Activated naive CD8-positive, alpha-beta T cell treated with anti-CD3 and anti-CD28 coated beads, Interleukin-2, amount 10 ng/mL, durations not matched to agents 7 days and 5 days (primary cell): Measurements from ENCODE around the gene NELFCD. TPM values are rescaled to one million over a fixed set of nuclear protein-coding genes. Genes with fewer than 3 reads are reported as not detected.

ENCODE experiments used
- ATAC-seq: fragments of 150-1000 bp; cut with Tn5 transposase; one replicate; pipeline ENCODE4 v1.10.0; 2021; ENCODE audit warnings: low read depth, moderate library complexity
- POLR2A ChIA-PET: fragments of 350-600 bp; sonication (Branson Sonifier 250); formaldehyde crosslinking; loops from one replicate; lab custom pipeline; 2021; ENCODE audit warnings: antibody characterized with exemption; lab: Charles Lee
- DNase-seq: peaks from one replicate; pipeline ENCODE4 v3.0.0; 2021
- H3K27ac Mint-ChIP-seq: one replicate; pipeline ENCODE4 v1.8.0; 2022; ENCODE audit warnings: mild to moderate bottlenecking, mixed read lengths
- H3K27me3 Mint-ChIP-seq: one replicate; pipeline ENCODE4 v1.8.0; 2022; ENCODE audit warnings: mild to moderate bottlenecking, moderate library complexity, mixed read lengths
- H3K36me3 Mint-ChIP-seq: one replicate; pipeline ENCODE4 v1.8.0; 2021; ENCODE audit warnings: mild to moderate bottlenecking, mixed read lengths
- H3K4me1 Mint-ChIP-seq: one replicate; pipeline ENCODE4 v1.8.0; 2021; ENCODE audit warnings: mixed read lengths
- H3K4me3 Mint-ChIP-seq: one replicate; pipeline ENCODE4 v1.8.0; 2022; ENCODE audit warnings: mild to moderate bottlenecking, moderate library complexity, mixed read lengths
- H3K9me3 Mint-ChIP-seq: one replicate; pipeline ENCODE4 v1.8.0; 2021; ENCODE audit warnings: mixed read lengths
- total RNA-seq, 2 experiments: library from RNA; stranded (reverse); gene quantifications; one replicate each; pipeline ENCODE4 v1.2.3, GENCODE V29; 2021

NELFCD gene
- total RNA-seq, 2 experiments from 2014 or later, result 71.7 to 76.4 TPM

- H3K36me3 Mint-ChIP-seq, result peaks cover 3% of the 10 kb centered on the region
- DNase-seq (no peak), ATAC-seq (no peak)
- no peaks in the 10 kb centered on the region for H3K27me3 Mint-ChIP-seq
- no peaks in the 10 kb centered on the region for H3K9me3 Mint-ChIP-seq
- H3K27ac Mint-ChIP-seq, result no peak within 1 kb of the TSS
- POLR2A ChIA-PET, result interaction anchor here (1.5 kb wide), 1 partner anchor 14 kb away, joined by 8 read pairs; the partner anchor contains the start of gene ATP5F1E
- H3K4me1 Mint-ChIP-seq, result peaks cover 19% of the 10 kb centered on the region
- no peak within 1 kb of the TSS for H3K4me3 Mint-ChIP-seq
Measured at GRCh38 chr20:59019217-59019616, 38.2 kb downstream of the NELFCD start, which contains the start of gene TUBB1. TSS of gene TUBB1 (plus strand) at chr20:59019429. CDS start at chr20:59019523, 94 bp downstream.

GRCh38 chr20:59020938-59021551 lies 40.0 kb downstream of the NELFCD start:
- DNase-seq (no peak), ATAC-seq (no peak)
- POLR2A ChIA-PET, result no interaction called here
- no peak overlapping the region for H3K27ac Mint-ChIP-seq
- no peak overlapping the region for H3K4me3 Mint-ChIP-seq
- peaks cover 14% of the 10 kb centered on the region for H3K36me3 Mint-ChIP-seq
- no peaks in the 10 kb centered on the region for H3K27me3 Mint-ChIP-seq
- no peaks in the 10 kb centered on the region for H3K9me3 Mint-ChIP-seq
- peaks cover 13% of the 10 kb centered on the region for H3K4me1 Mint-ChIP-seq

- peaks cover 24% of the 10 kb centered on the region for H3K36me3 Mint-ChIP-seq
- ATAC-seq, result no peak
- DNase-seq, result no peak
- H3K4me1 Mint-ChIP-seq, result peaks cover 13% of the 10 kb centered on the region
- H3K27me3 Mint-ChIP-seq, result no peaks in the 10 kb centered on the region
- POLR2A ChIA-PET, result interaction anchor here (0.9 to 1.2 kb wide), 3 partner anchors 9 to 18 kb away, joined by 3 to 7 read pairs (median 3); partner anchors contain the start of gene ATP5F1E
- H3K27ac Mint-ChIP-seq, result no peak overlapping the region
- no peaks in the 10 kb centered on the region for H3K9me3 Mint-ChIP-seq
- no peak overlapping the region for H3K4me3 Mint-ChIP-seq
Measured at GRCh38 chr20:59022754-59023153, 41.7 kb downstream of the NELFCD start.

- Mint-ChIP-seq H3K27me3 (no peaks in the 10 kb centered on the region), H3K27ac (no peak overlapping the region), H3K4me1 (peaks cover 19% of the 10 kb centered on the region), H3K36me3 (peaks cover 29% of the 10 kb centered on the region), H3K4me3 (no peak overlapping the region), H3K9me3 (no peaks in the 10 kb centered on the region)
- ATAC-seq (no peak), DNase-seq (no peak)
- POLR2A ChIA-PET, result interaction anchor here (0.9 to 1.1 kb wide), 2 partner anchors 9 to 19 kb away, joined by 3 to 7 read pairs; partner anchors contain the start of gene ATP5F1E
Measured at GRCh38 chr20:59023616-59024015, 42.6 kb downstream of the NELFCD start.

- Mint-ChIP-seq H3K4me3 (no peak overlapping the region), H3K36me3 (peaks cover 34% of the 10 kb centered on the region), H3K27ac (no peak overlapping the region), H3K27me3 (no peaks in the 10 kb centered on the region), H3K4me1 (peaks cover 24% of the 10 kb centered on the region), H3K9me3 (no peaks in the 10 kb centered on the region)
- no peak for ATAC-seq
- DNase-seq, result no peak
- POLR2A ChIA-PET, result interaction anchor here (1.1 kb wide), 1 partner anchor 19 kb away, joined by 3 read pairs; no protein-coding TSS in a partner anchor
Measured at GRCh38 chr20:59024111-59024530, 43.1 kb downstream of the NELFCD start.

- DNase-seq, result no peak
- H3K27me3 Mint-ChIP-seq, result no peaks in the 10 kb centered on the region
- no peaks in the 10 kb centered on the region for H3K9me3 Mint-ChIP-seq
- H3K36me3 Mint-ChIP-seq, result peaks cover 41% of the 10 kb centered on the region
- no peak overlapping the region for H3K4me3 Mint-ChIP-seq
- H3K4me1 Mint-ChIP-seq, result peaks cover 33% of the 10 kb centered on the region
- POLR2A ChIA-PET, result interaction anchor here (1.6 kb wide), 1 partner anchor 136 kb away, joined by 4 read pairs; no protein-coding TSS in a partner anchor
- no peak overlapping the region for H3K27ac Mint-ChIP-seq
- no peak for ATAC-seq
Measured at GRCh38 chr20:59025086-59025485, 44.0 kb downstream of the NELFCD start.

GRCh38 chr20:59025511-59025910 lies 44.5 kb downstream of the NELFCD start:
- POLR2A ChIA-PET, result interaction anchor here (1.6 kb wide), 1 partner anchor 136 kb away, joined by 4 read pairs; no protein-coding TSS in a partner anchor
- H3K4me1 Mint-ChIP-seq, result peaks cover 37% of the 10 kb centered on the region
- no peak overlapping the region for H3K27ac Mint-ChIP-seq
- no peaks in the 10 kb centered on the region for H3K9me3 Mint-ChIP-seq
- peaks cover 43% of the 10 kb centered on the region for H3K36me3 Mint-ChIP-seq
- no peak for DNase-seq
- ATAC-seq, result no peak
- H3K4me3 Mint-ChIP-seq, result no peak overlapping the region
- no peaks in the 10 kb centered on the region for H3K27me3 Mint-ChIP-seq

GRCh38 chr20:59026904-59027740 lies 46.1 kb downstream of the NELFCD start:
- POLR2A ChIA-PET, result interaction anchor here (2.2 kb wide), 1 partner anchor 12 kb away, joined by 5 read pairs; no protein-coding TSS in a partner anchor
- Mint-ChIP-seq H3K4me1 (peaks cover 44% of the 10 kb centered on the region), H3K4me3 (no peak overlapping the region), H3K36me3 (peaks cover 46% of the 10 kb centered on the region), H3K9me3 (no peaks in the 10 kb centered on the region), H3K27me3 (no peaks in the 10 kb centered on the region), H3K27ac (peak overlapping the region; percentile 26)
- no peak for ATAC-seq
- DNase-seq, result no peak

- Mint-ChIP-seq H3K36me3 (peaks cover 45% of the 10 kb centered on the region), H3K4me3 (no peak overlapping the region), H3K9me3 (no peaks in the 10 kb centered on the region), H3K27me3 (no peaks in the 10 kb centered on the region), H3K4me1 (peaks cover 46% of the 10 kb centered on the region), H3K27ac (no peak overlapping the region)
- DNase-seq, result no peak
- POLR2A ChIA-PET, result interaction anchor here (1.2 to 2.2 kb wide), 2 partner anchors 10 to 13 kb away, joined by 4 to 5 read pairs; no protein-coding TSS in a partner anchor
- ATAC-seq, result no peak
Measured at GRCh38 chr20:59027741-59028320, 46.8 kb downstream of the NELFCD start.

GRCh38 chr20:59028812-59029211 lies 47.8 kb downstream of the NELFCD start:
- DNase-seq (no peak), ATAC-seq (no peak)
- POLR2A ChIA-PET, result interaction anchor here (1.2 to 2.2 kb wide), 2 partner anchors 11 to 14 kb away, joined by 4 to 5 read pairs; no protein-coding TSS in a partner anchor
- no peaks in the 10 kb centered on the region for H3K9me3 Mint-ChIP-seq
- H3K27me3 Mint-ChIP-seq, result no peaks in the 10 kb centered on the region
- peaks cover 45% of the 10 kb centered on the region for H3K36me3 Mint-ChIP-seq
- no peak overlapping the region for H3K27ac Mint-ChIP-seq
- H3K4me3 Mint-ChIP-seq, result peak overlapping the region; percentile 60
- H3K4me1 Mint-ChIP-seq, result peaks cover 49% of the 10 kb centered on the region

- POLR2A ChIA-PET, result interaction anchor here (0.7 to 3.0 kb wide), 15 partner anchors 11 to 379 kb away, joined by 4 to 59 read pairs (median 9); partner anchors contain the start of genes NELFCD, PRELID3B and ZNF831
- ATAC-seq, result no peak
- no peaks in the 10 kb centered on the region for H3K9me3 Mint-ChIP-seq
- DNase-seq, result no peak
- H3K27ac Mint-ChIP-seq, result peak overlapping the region; percentile 92
- peaks cover 44% of the 10 kb centered on the region for H3K36me3 Mint-ChIP-seq
- no peaks in the 10 kb centered on the region for H3K27me3 Mint-ChIP-seq
- H3K4me3 Mint-ChIP-seq, result peak overlapping the region; percentile 92
- H3K4me1 Mint-ChIP-seq, result peaks cover 49% of the 10 kb centered on the region
Measured at GRCh38 chr20:59030911-59031563, 50.0 kb downstream of the NELFCD start.

GRCh38 chr20:59031564-59032022 lies 50.5 kb downstream of the NELFCD start:
- Mint-ChIP-seq H3K4me1 (peaks cover 48% of the 10 kb centered on the region), H3K27ac (peak overlapping the region; percentile 92), H3K36me3 (peaks cover 44% of the 10 kb centered on the region), H3K27me3 (no peaks in the 10 kb centered on the region), H3K4me3 (peak overlapping the region; percentile 92), H3K9me3 (no peaks in the 10 kb centered on the region)
- POLR2A ChIA-PET, result interaction anchor here (0.7 to 3.0 kb wide), 24 partner anchors 8 to 379 kb away, joined by 3 to 59 read pairs (median 8); partner anchors contain the start of genes NELFCD, PRELID3B, TUBB1 and ZNF831
- no peak for ATAC-seq
- no peak for DNase-seq
